Gastroesophageal sphincter (tissue), 4 donors: Measurements from ENCODE around the gene KRT1. TPM values are rescaled to one million over a fixed set of nuclear protein-coding genes. Genes with fewer than 3 reads are reported as not detected.

Experiments used
- ATAC-seq: fragments of 150-250 bp; one replicate; pipeline ENCODE4 v1.9.1; 2016; ENCODE audit warnings: mild to moderate bottlenecking, moderate library complexity
- H3K27ac ChIP-seq, 4 donors: fragments of 200-600 bp; sonication (generic) in 3 of 4; 1 replicate in 3 of 4; 2 replicates in 1 of 4; pipeline ENCODE4 v1.5.1; 2016 to 2019
- H3K27me3 ChIP-seq: fragments of 200-600 bp; sonication (generic); one replicate; pipeline ENCODE4 v1.5.1; 2019
- H3K36me3 ChIP-seq, 2 donors: fragments of 200-600 bp; sonication (generic); one replicate each; pipeline ENCODE4 v1.5.1; 2019; ENCODE audit warnings: control low read depth in 1 of 2
- H3K4me1 ChIP-seq, 3 donors: fragments of 200-600 bp; sonication (generic); 1 replicate in 2 of 3; 2 replicates in 1 of 3; pipeline ENCODE4 v1.5.1; 2016 to 2019; ENCODE audit warnings: control low read depth in 2 of 3
- H3K4me3 ChIP-seq, 2 donors: fragments of 200-600 bp; sonication (generic); one replicate each; pipeline ENCODE4 v1.5.1; 2019; ENCODE audit warnings: mild to moderate bottlenecking in 1 of 2, moderate library complexity in 1 of 2
- H3K9me3 ChIP-seq, 3 donors: fragments of 200-600 bp; sonication (generic); one replicate each; pipeline ENCODE4 v1.5.1; 2017 to 2019; ENCODE audit warnings: control low read depth in 2 of 3
- CTCF ChIP-seq, 4 experiments: fragments of 200-600 bp in 2 of 4; fragments of 450-650 bp in 2 of 4; sonication (generic) in 1 of 4; IDR thresholded peaks; one replicate each; pipeline ENCODE4 v1.5.1; 2017 to 2019; ENCODE audit warnings: antibody characterized with exemption in 4 of 4, mild to moderate bottlenecking in 2 of 4, moderate library complexity in 2 of 4
- EP300 ChIP-seq: sonication (generic); formaldehyde crosslinking; IDR thresholded peaks from one replicate; pipeline ENCODE4 v1.6.1; 2017; ENCODE audit warnings: antibody characterized with exemption, mild to moderate bottlenecking
- POLR2A ChIP-seq, 2 donors: fragments of 450-650 bp; IDR thresholded peaks; one replicate each; pipeline ENCODE4 v1.6.1; 2017; ENCODE audit warnings: antibody characterized with exemption in 2 of 2, mild to moderate bottlenecking in 2 of 2, moderate library complexity in 1 of 2
- POLR2AphosphoS5 ChIP-seq: sonication (generic); formaldehyde crosslinking; IDR thresholded peaks from one replicate; pipeline ENCODE4 v1.6.1; 2017; ENCODE audit warnings: antibody characterized with exemption
- WGBS, 2 donors: methylation state at CpG; one replicate each; pipeline ENCODE4 v1.1.5; 2018; ENCODE audit warnings: low coverage in 1 of 2; 5-methylcytosine and 5-hydroxymethylcytosine counted together
- total RNA-seq, 4 donors: library from RNA; depleted of rRNA; stranded (reverse); fragments of >200 nt; gene quantifications; one replicate each; pipeline ENCODE4 v1.1.0, GENCODE V29; 2016

KRT1 gene
- total RNA-seq, 4 donors from 2014 or later, result not detected

DNA sequence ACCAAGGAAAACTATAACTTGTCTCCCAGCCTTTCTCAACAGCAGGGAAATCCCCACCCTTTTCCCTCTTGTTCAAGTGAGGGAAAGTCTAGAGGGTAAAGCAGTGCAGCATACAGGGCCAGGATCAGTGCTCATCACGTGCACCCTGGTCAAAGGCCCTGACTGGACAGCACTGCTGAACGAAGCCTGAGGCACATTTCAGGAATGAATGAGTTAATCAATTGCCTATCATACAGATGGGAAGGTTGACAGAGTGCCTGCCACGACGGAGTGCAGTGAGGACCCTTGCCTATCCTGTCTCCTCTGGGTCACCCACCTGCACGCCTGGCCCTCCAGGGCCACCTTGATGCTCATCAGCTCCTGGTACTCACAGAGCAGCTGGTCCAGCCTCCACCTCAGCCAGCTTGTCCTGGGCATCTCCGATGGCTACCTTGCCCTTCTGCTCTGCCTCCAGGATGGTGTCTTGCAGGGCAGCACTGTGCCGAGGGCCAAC, 50.2 kb downstream of the KRT1 start:
- no peak for TF ChIP-seq POLR2AphosphoS5
- TF ChIP-seq CTCF (IDR thresholded peaks at IDR 0.05), result no peak
- no peak for TF ChIP-seq EP300
- TF ChIP-seq POLR2A (IDR thresholded peaks at IDR 0.05), result no peak
- Histone ChIP-seq H3K9me3 (no peaks in the 10 kb centered on the region), H3K27me3 (no peaks in the 10 kb centered on the region), H3K27ac (no peak overlapping the region), H3K4me1 (peaks cover 0 to 7% (median 0%) of the 10 kb centered on the region in 3 donors), H3K4me3 (no peak overlapping the region), H3K36me3 (no peaks in the 10 kb centered on the region)
- no peak for ATAC-seq
- 82% methylated on average over 3 of the region's 7 CpGs; no CpG with 5 or more reads in 1 of the 2 donors for WGBS, 2 donors

GRCh38 chr12:52629281-52630007, 50.8 kb downstream of the KRT1 start:
- Histone ChIP-seq H3K4me3 (no peak overlapping the region), H3K9me3 (no peaks in the 10 kb centered on the region), H3K27ac (no peak overlapping the region), H3K27me3 (no peaks in the 10 kb centered on the region), H3K36me3 (no peaks in the 10 kb centered on the region), H3K4me1 (peaks cover 0 to 4% (median 0%) of the 10 kb centered on the region in 3 donors)
- no peak for TF ChIP-seq CTCF (IDR thresholded peaks at IDR 0.05)
- no peak for TF ChIP-seq EP300
- no peak for TF ChIP-seq POLR2A (IDR thresholded peaks at IDR 0.05)
- 58 to 72% methylated on average over 4 to 7 of the region's 12 CpGs for WGBS, 2 donors
- no peak for ATAC-seq

GRCh38 chr12:52628841-52629240, 51.4 kb downstream of the KRT1 start:
- no peaks in the 10 kb centered on the region for H3K4me1 ChIP-seq
- no peak overlapping the region for H3K27ac ChIP-seq
- H3K27me3 ChIP-seq, result no peaks in the 10 kb centered on the region
- 88 to 92% methylated on average over 1 of the region's 2 CpGs for WGBS, 2 donors
- no peaks in the 10 kb centered on the region for H3K36me3 ChIP-seq
- TF ChIP-seq POLR2AphosphoS5 (no peak), EP300 (no peak), CTCF (IDR thresholded peaks at IDR 0.05) (no peak), POLR2A (IDR thresholded peaks at IDR 0.05) (no peak)
- no peaks in the 10 kb centered on the region for H3K9me3 ChIP-seq
- ATAC-seq, result no peak
- H3K4me3 ChIP-seq, result no peak overlapping the region

DNA sequence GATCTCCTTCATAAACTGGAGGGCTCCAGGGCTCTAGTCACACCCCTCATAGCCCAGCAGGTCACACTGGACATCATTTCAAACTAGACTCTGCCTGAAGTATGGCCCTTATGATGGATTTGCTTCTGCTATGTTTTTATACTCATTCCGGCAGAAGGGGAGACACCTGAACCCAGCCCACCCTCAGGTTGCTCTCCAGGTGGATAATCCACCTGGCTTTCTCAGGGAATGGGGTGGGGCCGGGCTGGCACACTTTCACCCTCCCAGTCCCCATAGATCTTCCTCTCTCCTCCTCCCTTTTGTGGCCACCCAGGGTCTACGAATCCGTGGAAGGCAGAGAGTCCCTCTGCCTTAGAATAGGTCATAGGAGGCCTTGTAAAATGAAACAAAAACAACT, 52.1 kb downstream of the KRT1 start:
- Histone ChIP-seq H3K27ac (no peak overlapping the region), H3K4me1 (no peaks in the 10 kb centered on the region), H3K9me3 (no peaks in the 10 kb centered on the region), H3K36me3 (no peaks in the 10 kb centered on the region), H3K27me3 (no peaks in the 10 kb centered on the region), H3K4me3 (no peak overlapping the region)
- TF ChIP-seq EP300, result no peak
- TF ChIP-seq CTCF (IDR thresholded peaks at IDR 0.05), result no peak
- no peak for TF ChIP-seq POLR2AphosphoS5
- no peak for TF ChIP-seq POLR2A (IDR thresholded peaks at IDR 0.05)
- 65 to 100% methylated on average over 1 to 4 of the region's 4 CpGs for WGBS, 2 donors
- no peak for ATAC-seq
